Stimulated activated CD8-positive, alpha-beta memory T cell treated with anti-CD3 and anti-CD28 coated beads, Interleukin-12 subunit alpha, Interleukin-12 subunit beta, amount 100 ng/mL, for 4 hours (primary cell): ENCODE measurements around the gene UMODL1.
"Not testable (repeated sequence)": the region's sequence is repeated elsewhere in the genome, so short reads cannot be mapped to it uniquely, and the experiment has no call there.

Experiments used
- DNase-seq: peaks from one replicate; pipeline ENCODE4 v3.0.0-alpha.2; 2020; ENCODE audit warnings: low read depth

UMODL1 gene

GRCh38 chr21:42059141-42059540 lies 12.0 kb upstream of the UMODL1 start:
- DNase-seq: no peak

GRCh38 chr21:42059721-42060120 lies 11.4 kb upstream of the UMODL1 start:
- no peak for DNase-seq

DNA sequence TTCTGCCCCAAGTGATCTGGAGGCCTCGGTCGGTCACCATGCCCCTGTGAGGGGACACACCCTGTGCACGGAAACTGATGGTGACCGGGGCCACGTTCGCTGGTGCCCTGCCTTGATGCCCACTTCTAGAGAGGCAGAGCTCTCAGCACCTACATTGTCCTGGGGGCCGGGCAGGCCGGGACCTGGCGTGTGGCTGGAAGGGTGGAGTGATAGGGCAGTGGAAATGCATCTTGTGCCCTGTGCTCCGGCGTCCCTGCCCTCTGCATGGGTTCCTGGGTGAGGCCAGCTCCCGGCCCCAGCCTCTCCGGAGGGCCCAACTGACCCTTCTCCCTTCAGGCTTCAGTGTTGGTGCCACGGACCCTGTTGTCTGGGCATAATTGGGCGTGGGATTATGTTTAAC lies 11.0 kb upstream of the UMODL1 start:
- no peak for DNase-seq

- DNase-seq: no peak
These were observed 9.7 kb upstream of the UMODL1 start for GRCh38 chr21:42061195-42061985.

- DNase-seq: no peak
These were observed 9.2 kb upstream of the UMODL1 start for GRCh38 chr21:42061986-42062235.

DNA sequence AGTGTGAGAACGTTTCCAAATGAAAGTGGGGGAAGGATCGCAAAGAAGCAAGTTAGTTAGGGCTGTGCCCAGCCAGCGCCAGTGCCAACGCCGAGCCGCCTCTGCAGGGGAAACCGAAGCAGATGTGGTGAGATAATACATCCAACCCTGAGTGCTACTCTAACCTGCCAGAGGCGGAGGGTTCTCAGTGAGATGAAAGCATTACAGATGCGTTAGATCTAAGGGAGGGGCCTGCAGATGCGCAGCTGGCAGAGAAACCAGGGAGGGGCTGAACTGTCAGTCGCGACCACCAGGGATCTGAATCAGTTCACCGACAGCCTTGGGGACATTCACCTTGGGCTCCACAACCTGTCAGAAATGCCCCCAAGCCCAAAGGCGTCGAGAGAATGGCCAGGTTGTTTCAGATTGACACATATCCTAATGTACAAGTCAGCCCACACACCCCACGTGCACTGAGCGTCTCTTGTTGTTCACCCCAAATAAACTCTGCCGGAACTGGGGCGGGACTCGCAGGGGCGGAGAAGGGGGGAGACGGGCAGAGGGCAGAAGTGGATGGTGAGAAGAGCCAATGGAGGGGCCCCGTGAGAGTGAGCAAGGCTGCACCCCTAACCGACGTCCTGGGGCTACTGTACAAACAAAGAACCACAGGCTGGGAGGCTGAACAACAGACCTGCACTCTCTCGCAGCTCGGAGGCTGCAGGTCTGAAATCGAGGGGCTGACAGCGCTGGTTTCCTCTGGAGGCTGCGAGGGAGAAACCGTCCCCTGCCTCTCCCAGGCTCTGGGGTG lies 8.7 kb upstream of the UMODL1 start:
- DNase-seq: peak; percentile 58

- no peak for DNase-seq
These were observed 7.9 kb upstream of the UMODL1 start for GRCh38 chr21:42063191-42063570.

DNA sequence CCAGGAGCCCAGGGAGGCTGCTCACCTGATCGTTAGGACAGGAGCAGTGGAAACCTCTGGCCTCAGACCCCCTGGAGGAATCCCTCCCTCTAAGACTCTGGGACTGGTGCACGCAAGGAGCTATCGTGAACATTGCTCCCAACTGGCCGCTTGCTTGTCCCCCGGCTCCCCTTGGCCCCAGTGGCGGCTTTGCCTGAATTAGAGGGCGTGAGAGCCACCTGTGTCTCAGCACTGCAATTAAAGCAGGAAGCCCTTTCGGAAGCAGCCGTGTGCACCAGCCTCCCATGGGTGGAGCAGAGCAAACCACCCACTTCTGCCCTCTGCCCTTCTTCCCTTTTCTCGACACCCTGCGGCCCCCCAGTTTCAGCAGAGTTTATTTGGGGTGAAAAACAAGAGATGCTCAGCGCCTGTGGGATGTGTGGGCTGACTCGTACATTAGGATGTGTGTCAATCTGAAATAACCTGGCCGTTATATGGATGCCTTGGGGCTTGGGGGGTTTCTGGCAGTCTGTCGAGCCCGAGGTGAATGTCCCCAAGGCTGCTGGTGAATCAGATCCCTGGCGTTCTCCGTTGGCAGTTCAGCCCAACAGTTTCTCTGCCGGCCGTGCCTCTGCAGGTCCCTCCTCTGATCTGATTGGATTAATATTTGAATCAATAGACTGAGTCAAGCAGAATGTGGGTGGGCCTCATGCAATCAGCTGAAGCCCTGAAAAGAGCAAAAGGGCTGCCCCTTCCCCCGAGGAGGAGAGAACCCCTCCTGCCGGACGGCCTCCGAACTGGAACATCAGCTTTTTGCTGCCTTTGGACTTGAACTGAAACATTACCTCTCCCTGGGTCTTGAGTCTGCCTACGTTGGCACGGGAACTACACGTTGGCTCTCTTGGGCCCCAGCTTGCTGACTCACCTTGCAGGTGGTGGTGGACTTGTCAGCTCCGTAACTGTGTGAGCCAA lies 7.3 kb upstream of the UMODL1 start:
- DNase-seq: peak; percentile 14

DNA sequence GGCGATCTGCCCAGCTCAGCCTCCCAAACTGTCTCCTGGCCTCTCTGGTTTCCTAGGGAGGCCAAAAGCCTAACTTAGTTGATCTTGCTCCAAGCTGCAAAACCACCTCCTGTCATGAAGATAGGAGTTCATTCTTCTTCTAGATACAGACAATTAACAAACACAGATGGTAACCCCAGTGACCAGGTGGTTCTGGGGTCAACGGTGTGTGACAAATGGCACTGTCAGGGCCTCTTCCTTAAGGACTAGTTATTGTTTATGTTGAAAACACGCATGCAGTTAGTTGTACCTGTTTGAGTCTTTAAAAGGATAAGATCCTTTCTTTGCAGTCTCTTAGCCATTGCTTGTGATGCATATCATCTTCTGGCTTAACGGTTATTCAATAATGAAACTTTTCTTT lies 4.6 kb upstream of the UMODL1 start:
- no peak for DNase-seq

- DNase-seq: no peak
These were observed 3.4 kb upstream of the UMODL1 start for GRCh38 chr21:42067531-42068255.

DNA sequence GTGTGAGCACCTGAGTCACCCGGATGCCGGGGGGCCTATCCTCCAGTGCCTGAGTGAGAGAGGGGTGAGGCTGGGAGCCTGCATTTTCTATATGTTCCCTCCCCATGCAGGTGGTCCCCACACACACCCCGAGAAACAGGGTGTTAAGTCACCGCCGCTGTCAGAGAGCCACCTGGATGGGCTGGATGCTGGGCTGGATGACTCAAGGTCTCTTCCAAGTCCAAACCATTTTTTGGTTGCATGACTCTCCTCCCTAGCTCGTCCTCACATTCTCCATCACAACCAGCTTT lies 2.9 kb upstream of the UMODL1 start:
- no peak for DNase-seq

- DNase-seq: no peak
These were observed 2.5 kb upstream of the UMODL1 start for GRCh38 chr21:42068592-42068991.

- no peak for DNase-seq
These were observed 1.8 kb upstream of the UMODL1 start for GRCh38 chr21:42069327-42069726.

DNA sequence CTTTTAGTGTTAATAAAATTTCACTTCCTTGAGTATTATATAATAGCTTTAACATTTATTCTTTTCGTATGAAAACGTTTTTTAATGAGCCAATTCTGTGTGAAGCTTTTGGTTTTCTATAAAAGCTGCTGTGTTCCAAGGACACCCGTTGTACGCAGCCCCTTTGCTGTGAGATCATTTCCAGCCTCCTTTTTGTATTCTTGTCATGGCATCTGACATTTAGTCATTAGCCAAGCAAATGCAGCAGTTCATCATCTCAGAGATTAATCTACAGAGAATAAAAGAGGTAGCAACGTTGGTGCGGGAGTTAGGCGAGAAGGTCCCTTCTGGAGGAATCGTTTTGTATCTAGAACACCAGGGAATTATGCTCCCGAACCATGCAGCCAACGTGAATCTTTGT lies 1.3 kb upstream of the UMODL1 start:
- DNase-seq: no peak

DNA sequence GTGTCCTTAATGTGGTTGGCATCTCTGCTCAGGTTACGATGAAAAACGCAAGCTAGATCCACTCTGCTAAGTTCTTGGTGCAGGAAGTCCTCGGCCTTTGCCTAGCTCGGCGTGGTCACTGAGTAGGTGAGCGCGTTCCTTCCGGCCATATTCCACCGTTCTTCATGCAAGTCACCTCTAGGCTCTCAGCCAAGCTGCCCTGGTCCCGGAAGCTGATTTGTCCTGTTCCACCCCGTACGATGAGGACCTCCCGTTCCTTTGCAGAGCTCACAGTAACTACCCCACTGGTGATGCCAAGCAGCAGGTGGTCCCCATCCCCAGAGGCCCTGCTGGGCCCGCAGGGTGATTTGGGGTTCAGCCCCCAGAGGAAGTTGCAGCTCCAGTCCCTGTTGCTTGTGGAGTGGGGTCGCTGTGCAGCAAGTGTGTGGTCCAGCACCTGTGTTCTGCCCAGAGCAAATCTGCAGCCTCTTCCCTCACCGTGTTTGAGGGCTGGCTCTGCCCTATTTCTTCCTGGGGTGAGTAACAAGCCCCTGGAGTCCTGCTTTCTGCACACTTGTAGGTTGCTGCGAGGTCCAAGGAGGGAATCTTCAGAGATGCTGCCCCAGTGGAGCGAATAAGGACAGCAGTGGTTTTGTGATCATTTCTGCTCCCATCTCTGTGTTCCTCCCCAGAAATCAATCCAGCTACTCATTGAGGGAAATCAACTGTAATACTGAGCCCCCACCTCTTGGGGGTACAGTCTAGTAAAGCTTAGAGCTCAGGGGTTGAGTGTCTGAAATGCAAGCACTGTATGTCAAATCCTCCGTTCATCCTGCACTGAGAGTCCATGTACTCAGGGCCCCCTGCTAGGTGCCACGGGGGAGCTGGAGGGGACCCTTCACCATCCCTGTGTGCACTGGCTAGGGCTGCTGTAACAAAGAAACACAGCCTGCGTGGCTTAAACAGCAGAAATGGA lies 2.3 kb downstream of the UMODL1 start:
- DNase-seq: no peak

GRCh38 chr21:42075686-42076471 lies 4.8 kb downstream of the UMODL1 start:
- no peak for DNase-seq

DNA sequence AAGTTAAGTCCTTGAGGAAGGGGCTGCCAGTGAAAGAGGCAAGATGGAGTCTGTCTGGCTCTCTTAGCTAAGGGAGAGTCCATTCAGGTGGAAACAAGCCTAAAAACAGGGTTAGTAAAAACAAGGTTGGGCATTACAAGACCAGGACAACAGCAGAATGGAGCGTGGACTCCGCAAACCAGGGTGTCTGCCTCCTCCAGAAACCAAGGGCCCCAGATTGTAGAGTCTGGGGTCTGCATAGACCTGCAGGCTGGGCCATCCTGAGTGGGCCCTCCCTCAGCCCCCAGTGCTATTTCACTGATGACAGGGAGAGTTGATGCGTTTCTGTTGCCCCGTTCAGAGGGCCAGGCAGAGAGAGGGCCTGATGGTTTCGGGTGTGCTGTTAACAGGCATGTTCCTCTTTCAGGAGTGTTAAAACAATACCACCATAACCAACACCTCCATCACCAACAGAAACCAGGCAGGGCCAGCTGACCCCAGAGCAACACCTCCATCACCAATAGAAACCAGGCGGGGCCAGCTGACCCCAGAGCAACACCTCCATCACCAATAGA lies 6.6 kb downstream of the UMODL1 start:
- DNase-seq: not testable (repeated sequence)

- DNase-seq: not testable (repeated sequence)
These were observed 7.3 kb downstream of the UMODL1 start for GRCh38 chr21:42078247-42079007.
